ENCODE data around the gene ISG15.

Gene ISG15

GRCh38 chr1:999725-1000356 lies 13.5 kb upstream of the ISG15 start, which contains the start of gene HES4:
Gene HES4 (minus strand): TSS chr1:1000097. CDS start chr1:999973, 124 bp downstream.
- Histone ChIP-seq H3K4me1 (ENCODE audit: control insufficient read depth, insufficient read depth, low read depth, low read length) (peaks cover 48% of the 10 kb centered on the region), H3K9me3 (ENCODE audit: control insufficient read depth, low read length) (no peaks in the 10 kb centered on the region), H3K27ac (ENCODE audit: low read length, poor library complexity, severe bottlenecking) (no peak within 1 kb of the TSS), H3K4me3 (ENCODE audit: insufficient read depth in 1 of 2, low read depth in 1 of 2, low read length in 2 of 2) (peak within 1 kb of the TSS; percentile 55 to 71), H3K9ac (ENCODE audit: low read length) (peak within 1 kb of the TSS; percentile 83), H2AK5ac (ENCODE audit: low read length, severe bottlenecking) (no peak within 1 kb of the TSS), H2BK120ac (ENCODE audit: low read depth, low read length) (peak within 1 kb of the TSS; percentile 95), H3K27me3 (ENCODE audit: control insufficient read depth in 1 of 2, insufficient read depth in 1 of 2, low read length in 2 of 2) (peaks cover 16 to 82% of the 10 kb centered on the region in 2 experiments), H3K4me2 (ENCODE audit: low read length, poor library complexity, severe bottlenecking) (peak within 1 kb of the TSS; percentile 99), H3K4ac (ENCODE audit: low read depth in 1 of 2, low read length in 2 of 2) (peak within 1 kb of the TSS; percentile 85 to 97), H2BK5ac (ENCODE audit: low read depth, low read length, poor library complexity, severe bottlenecking) (no peak within 1 kb of the TSS), H3K18ac (ENCODE audit: low read depth in 1 of 2, low read length in 2 of 2) (peak within 1 kb of the TSS; percentile 82 to 98), H2AFZ (ENCODE audit: low read depth, low read length) (peak within 1 kb of the TSS; percentile 78), H3K14ac (ENCODE audit: low read length in 2 of 2) (peak within 1 kb of the TSS in 1 of 2 experiments; percentile 86), H2BK15ac (ENCODE audit: low read depth, poor library complexity, severe bottlenecking) (peak within 1 kb of the TSS; percentile 87), H2BK12ac (ENCODE audit: low read length in 2 of 2) (peak within 1 kb of the TSS in 1 of 2 experiments; percentile 90), H4K8ac (ENCODE audit: low read length) (peak within 1 kb of the TSS; percentile 75), H3K79me1 (replicated peaks; ENCODE audit: low read length, poor library complexity, severe bottlenecking) (peaks cover 4% of the 10 kb centered on the region), H3K23ac (ENCODE audit: low read length in 2 of 2) (peak within 1 kb of the TSS in 1 of 2 experiments; percentile 100), H3K36me3 (ENCODE audit: control insufficient read depth in 1 of 2, insufficient read depth in 2 of 2, low read depth in 1 of 2, low read length in 2 of 2) (peaks cover 0 to 11% of the 10 kb centered on the region in 2 experiments), H4K91ac (ENCODE audit: low read length) (peak within 1 kb of the TSS; percentile 80)
- DNase-seq = peak; percentile 94
- WGBS = under 1% methylated on average over 64 of the region's 95 CpGs

DNA sequence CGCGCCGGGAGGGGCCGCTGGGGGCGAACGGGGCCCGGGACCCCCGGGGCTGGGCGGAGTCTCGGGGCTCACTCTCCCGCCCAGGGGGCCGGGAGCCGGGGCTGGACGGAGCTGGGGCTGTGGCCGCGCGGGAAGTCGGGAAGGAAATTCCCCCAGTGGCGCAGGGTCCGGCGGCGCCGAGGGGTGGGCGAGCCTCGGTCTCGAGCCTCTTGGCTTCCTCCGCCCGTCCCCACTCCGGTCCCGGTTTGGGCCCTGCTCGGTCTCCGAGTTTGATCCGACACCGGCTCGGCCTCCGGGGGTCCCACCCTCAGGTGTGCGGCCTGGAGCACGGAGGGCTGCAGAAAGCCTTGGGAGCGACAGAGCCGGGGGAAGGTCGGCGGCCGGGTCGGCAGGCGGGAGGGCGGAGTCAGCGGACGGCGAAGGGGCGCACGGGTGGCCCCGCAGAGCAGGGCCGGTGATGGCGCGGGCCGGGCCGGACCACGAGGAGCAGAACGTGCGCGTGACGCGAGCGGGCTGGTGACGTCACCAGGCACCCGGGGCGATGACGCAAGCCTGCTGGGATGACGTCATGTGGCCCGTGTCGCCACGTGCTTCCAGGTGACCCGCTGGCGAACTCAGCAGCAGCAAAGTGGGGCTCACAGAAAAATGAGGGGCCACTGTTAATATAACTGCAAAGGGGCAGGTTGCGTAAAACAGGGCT lies 12.8 kb upstream of the ISG15 start:
- H3K79me1 ChIP-seq (replicated peaks; ENCODE audit: low read length, poor library complexity, severe bottlenecking) = peaks cover 4% of the 10 kb centered on the region
- H2BK15ac ChIP-seq (ENCODE audit: low read depth, poor library complexity, severe bottlenecking) = peak overlapping the region; percentile 87
- H3K4me3 ChIP-seq (ENCODE audit: insufficient read depth in 1 of 2, low read depth in 1 of 2, low read length in 2 of 2) = peak overlapping the region; percentile 55 to 71
- H3K23ac ChIP-seq (ENCODE audit: low read length in 2 of 2) = peak overlapping the region in 1 of 2 experiments; percentile 94
- H3K36me3 ChIP-seq (ENCODE audit: control insufficient read depth in 1 of 2, insufficient read depth in 2 of 2, low read depth in 1 of 2, low read length in 2 of 2) = peaks cover 0 to 11% of the 10 kb centered on the region in 2 experiments
- WGBS = under 1% methylated on average over 70 of the region's 75 CpGs
- H3K9ac ChIP-seq (ENCODE audit: low read length) = peak overlapping the region; percentile 83
- H3K4me2 ChIP-seq (ENCODE audit: low read length, poor library complexity, severe bottlenecking) = peak overlapping the region; percentile 99
- DNase-seq = peak; percentile 90
- peaks cover 16 to 82% of the 10 kb centered on the region in 2 experiments for H3K27me3 ChIP-seq (ENCODE audit: control insufficient read depth in 1 of 2, insufficient read depth in 1 of 2, low read length in 2 of 2)
- peak overlapping the region; percentile 82 to 98 for H3K18ac ChIP-seq (ENCODE audit: low read depth in 1 of 2, low read length in 2 of 2)
- peak overlapping the region; percentile 78 for H2AFZ ChIP-seq (ENCODE audit: low read depth, low read length)
- H4K8ac ChIP-seq (ENCODE audit: low read length) = peak overlapping the region; percentile 71
- no peak overlapping the region for H2AK5ac ChIP-seq (ENCODE audit: low read length, severe bottlenecking)
- H3K9me3 ChIP-seq (ENCODE audit: control insufficient read depth, low read length) = no peaks in the 10 kb centered on the region
- H3K4ac ChIP-seq (ENCODE audit: low read depth in 1 of 2, low read length in 2 of 2) = peak overlapping the region; percentile 85 to 97
- no peak overlapping the region for H2BK5ac ChIP-seq (ENCODE audit: low read depth, low read length, poor library complexity, severe bottlenecking)
- H3K4me1 ChIP-seq (ENCODE audit: control insufficient read depth, insufficient read depth, low read depth, low read length) = peaks cover 55% of the 10 kb centered on the region
- H3K27ac ChIP-seq (ENCODE audit: low read length, poor library complexity, severe bottlenecking) = no peak overlapping the region
- peak overlapping the region; percentile 80 for H4K91ac ChIP-seq (ENCODE audit: low read length)
- H2BK120ac ChIP-seq (ENCODE audit: low read depth, low read length) = peak overlapping the region; percentile 95
- peak overlapping the region in 1 of 2 experiments; percentile 90 for H2BK12ac ChIP-seq (ENCODE audit: low read length in 2 of 2)
- H3K14ac ChIP-seq (ENCODE audit: low read length in 2 of 2) = peak overlapping the region in 1 of 2 experiments; percentile 86

DNA sequence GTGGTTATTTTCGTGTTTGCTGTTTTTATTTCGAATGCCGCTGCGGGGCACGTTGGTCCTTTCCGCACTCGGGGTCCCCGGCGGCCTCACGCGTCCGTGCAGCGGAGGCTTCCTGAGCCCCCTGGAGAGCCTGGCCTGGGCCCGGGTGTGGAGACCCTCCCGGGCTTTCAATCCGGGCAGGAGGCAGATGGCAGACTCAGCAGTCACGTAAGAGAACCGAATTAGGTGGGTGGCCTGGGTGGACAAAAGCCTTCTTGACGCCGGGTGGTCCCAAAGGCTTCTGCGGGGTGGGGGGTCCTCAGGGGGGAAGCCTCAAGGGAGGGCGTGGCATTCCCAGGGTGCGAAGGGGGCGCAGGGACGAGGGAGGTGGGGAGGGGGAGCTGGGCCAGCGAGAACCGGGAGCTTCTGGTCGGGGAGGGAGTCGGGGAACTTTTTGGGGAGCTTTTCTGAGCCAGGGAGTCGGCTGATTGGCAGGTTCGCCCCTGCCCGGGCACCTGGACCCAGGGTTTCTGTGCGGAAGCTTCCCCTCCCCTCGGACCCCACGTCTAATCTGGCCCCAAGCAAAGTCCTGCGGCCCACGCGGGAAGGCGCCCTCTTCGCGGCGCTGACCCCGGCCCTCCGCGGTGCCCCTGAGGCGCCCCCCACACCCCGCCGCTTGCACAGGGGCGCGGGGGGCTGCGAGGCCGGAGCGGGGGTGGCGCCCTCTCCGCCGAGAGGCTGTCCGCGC lies 12.1 kb upstream of the ISG15 start:
- H3K4me3 ChIP-seq (ENCODE audit: insufficient read depth in 1 of 2, low read depth in 1 of 2, low read length in 2 of 2) = peak overlapping the region; percentile 47 to 55
- 4% methylated on average over 37 of the region's 58 CpGs for WGBS

More for the DNA sequence above, 12.1 kb upstream of the ISG15 start:
- no peak overlapping the region for H3K14ac ChIP-seq (ENCODE audit: low read length in 2 of 2)
- H3K79me1 ChIP-seq (replicated peaks; ENCODE audit: low read length, poor library complexity, severe bottlenecking) = peaks cover 4% of the 10 kb centered on the region
- no peak overlapping the region for H3K27ac ChIP-seq (ENCODE audit: low read length, poor library complexity, severe bottlenecking)
- no peak overlapping the region for H2BK5ac ChIP-seq (ENCODE audit: low read depth, low read length, poor library complexity, severe bottlenecking)
- H3K9ac ChIP-seq (ENCODE audit: low read length) = peak overlapping the region; percentile 83
- H4K8ac ChIP-seq (ENCODE audit: low read length) = peak overlapping the region; percentile 75
- H3K23ac ChIP-seq (ENCODE audit: low read length in 2 of 2) = no peak overlapping the region
- no peaks in the 10 kb centered on the region for H3K9me3 ChIP-seq (ENCODE audit: control insufficient read depth, low read length)
- H3K4ac ChIP-seq (ENCODE audit: low read depth in 1 of 2, low read length in 2 of 2) = peak overlapping the region in 1 of 2 experiments; percentile 57
- no peak overlapping the region for H2AFZ ChIP-seq (ENCODE audit: low read depth, low read length)
- H4K91ac ChIP-seq (ENCODE audit: low read length) = no peak overlapping the region
- H2AK5ac ChIP-seq (ENCODE audit: low read length, severe bottlenecking) = no peak overlapping the region
- peak overlapping the region; percentile 75 for H2BK15ac ChIP-seq (ENCODE audit: low read depth, poor library complexity, severe bottlenecking)
- peaks cover 0 to 11% of the 10 kb centered on the region in 2 experiments for H3K36me3 ChIP-seq (ENCODE audit: control insufficient read depth in 1 of 2, insufficient read depth in 2 of 2, low read depth in 1 of 2, low read length in 2 of 2)
- H3K4me1 ChIP-seq (ENCODE audit: control insufficient read depth, insufficient read depth, low read depth, low read length) = peaks cover 57% of the 10 kb centered on the region
- peak overlapping the region; percentile 34 to 35 for H3K18ac ChIP-seq (ENCODE audit: low read depth in 1 of 2, low read length in 2 of 2)
- H3K4me2 ChIP-seq (ENCODE audit: low read length, poor library complexity, severe bottlenecking) = peak overlapping the region; percentile 99
- DNase-seq = no peak
- peak overlapping the region in 1 of 2 experiments; percentile 90 for H2BK12ac ChIP-seq (ENCODE audit: low read length in 2 of 2)
- peaks cover 16 to 83% of the 10 kb centered on the region in 2 experiments for H3K27me3 ChIP-seq (ENCODE audit: control insufficient read depth in 1 of 2, insufficient read depth in 1 of 2, low read length in 2 of 2)
- H2BK120ac ChIP-seq (ENCODE audit: low read depth, low read length) = peak overlapping the region; percentile 46
